Subcutaneous abdominal adipose tissue (tissue), 5 donors: ENCODE results near the gene ANP32B.
A peak's percentile ranks its signal among the peaks of the same experiment; 100 is the strongest.

Experiments
- H3K27ac ChIP-seq: one replicate; pipeline ENCODE4 v1.7.0; 2013; ENCODE audit warnings: low read depth, mild to moderate bottlenecking, inconsistent platforms, low read length, moderate library complexity
- H3K27me3 ChIP-seq, 5 donors: one replicate each; pipeline ENCODE4 v1.7.0; 2013; ENCODE audit warnings: low read length in 5 of 5, inconsistent platforms in 1 of 5; ENCODE audit not compliant: control insufficient read depth in 5 of 5, insufficient read depth in 4 of 5
- H3K36me3 ChIP-seq, 5 donors: one replicate each; pipeline ENCODE4 v1.7.0; 2013; ENCODE audit warnings: low read length in 5 of 5; ENCODE audit not compliant: control insufficient read depth in 5 of 5, insufficient read depth in 5 of 5
- H3K4me1 ChIP-seq, 5 donors: one replicate each; pipeline ENCODE4 v1.7.0; 2013; ENCODE audit warnings: low read length in 5 of 5, mild to moderate bottlenecking in 3 of 5, moderate library complexity in 1 of 5; ENCODE audit not compliant: control insufficient read depth in 5 of 5, insufficient read depth in 5 of 5
- H3K4me3 ChIP-seq, 5 donors: one replicate each; pipeline ENCODE4 v1.7.0; 2013; ENCODE audit warnings: low read length in 5 of 5, low read depth in 1 of 5
- H3K9ac ChIP-seq, 5 donors: one replicate each; pipeline ENCODE4 v1.7.0; 2013; ENCODE audit warnings: low read length in 5 of 5, mild to moderate bottlenecking in 4 of 5, moderate library complexity in 3 of 5
- H3K9me3 ChIP-seq, 5 donors: one replicate each; pipeline ENCODE4 v1.7.0; 2013; ENCODE audit warnings: low read length in 5 of 5; ENCODE audit not compliant: control insufficient read depth in 5 of 5
- donor health status: healthy.
- donor health status: healthy.
- donor health status: healthy.
- donor health status: healthy.
- donor health status: healthy.

Gene ANP32B

DNA sequence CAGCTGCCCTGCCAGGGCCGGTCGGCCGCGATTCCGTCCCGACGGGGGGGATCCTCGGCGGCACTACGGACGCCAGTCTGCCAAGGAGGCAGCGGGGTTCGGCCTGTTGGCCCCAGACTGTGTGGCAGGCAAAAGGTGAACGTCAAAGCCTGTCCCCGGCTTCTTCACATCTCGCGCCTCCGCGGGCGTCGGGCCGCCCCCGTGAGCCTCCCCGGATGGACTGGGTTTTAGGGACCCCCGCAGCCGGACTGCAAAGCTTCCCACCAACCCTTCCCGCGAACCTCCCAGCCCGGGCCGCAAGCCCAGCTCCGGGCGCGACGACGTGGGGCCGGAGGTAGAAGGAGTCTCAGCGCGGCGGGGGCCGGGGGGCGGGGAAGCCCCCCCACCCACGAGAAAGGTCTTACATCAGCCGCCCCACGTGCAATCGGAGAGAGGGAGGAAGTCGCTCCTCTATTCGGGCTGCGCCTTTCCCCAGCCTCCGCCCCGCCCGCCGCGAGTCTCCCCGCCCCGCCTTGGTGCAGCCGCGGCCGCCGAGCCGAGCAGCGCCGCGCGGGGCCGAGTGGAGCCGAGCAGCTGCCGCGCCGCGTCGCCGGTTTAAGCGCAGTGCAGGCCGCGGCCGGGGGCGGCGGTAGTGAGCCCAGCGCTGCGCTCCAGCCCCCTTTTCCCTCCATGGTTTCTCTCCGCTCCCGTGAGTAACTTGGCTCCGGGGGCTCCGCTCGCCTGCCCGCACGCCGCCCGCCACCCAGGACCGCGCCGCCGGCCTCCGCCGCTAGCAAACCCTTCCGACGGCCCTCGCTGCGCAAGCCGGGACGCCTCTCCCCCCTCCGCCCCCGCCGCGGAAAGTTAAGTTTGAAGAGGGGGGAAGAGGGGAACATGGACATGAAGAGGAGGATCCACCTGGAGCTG is at the start of gene ANP32B:
Gene ANP32B, plus strand, starts transcription at position 659 of the 906 bp plus-strand sequence. Its CDS starts 215 bp downstream, at position 874.
- no peaks in the 10 kb centered on the region for H3K27me3 ChIP-seq
- peak within 1 kb of the TSS in 4 of 5 donors; percentile 87 to 96 (median 90) for H3K9ac ChIP-seq
- no peaks in the 10 kb centered on the region for H3K9me3 ChIP-seq
- peak within 1 kb of the TSS; percentile 93 for H3K27ac ChIP-seq
- H3K36me3 ChIP-seq = no peaks in the 10 kb centered on the region
- peaks cover 12 to 46% (median 27%) of the 10 kb centered on the region in 5 donors for H3K4me1 ChIP-seq
- peak within 1 kb of the TSS; percentile 29 to 92 (median 80) for H3K4me3 ChIP-seq

DNA sequence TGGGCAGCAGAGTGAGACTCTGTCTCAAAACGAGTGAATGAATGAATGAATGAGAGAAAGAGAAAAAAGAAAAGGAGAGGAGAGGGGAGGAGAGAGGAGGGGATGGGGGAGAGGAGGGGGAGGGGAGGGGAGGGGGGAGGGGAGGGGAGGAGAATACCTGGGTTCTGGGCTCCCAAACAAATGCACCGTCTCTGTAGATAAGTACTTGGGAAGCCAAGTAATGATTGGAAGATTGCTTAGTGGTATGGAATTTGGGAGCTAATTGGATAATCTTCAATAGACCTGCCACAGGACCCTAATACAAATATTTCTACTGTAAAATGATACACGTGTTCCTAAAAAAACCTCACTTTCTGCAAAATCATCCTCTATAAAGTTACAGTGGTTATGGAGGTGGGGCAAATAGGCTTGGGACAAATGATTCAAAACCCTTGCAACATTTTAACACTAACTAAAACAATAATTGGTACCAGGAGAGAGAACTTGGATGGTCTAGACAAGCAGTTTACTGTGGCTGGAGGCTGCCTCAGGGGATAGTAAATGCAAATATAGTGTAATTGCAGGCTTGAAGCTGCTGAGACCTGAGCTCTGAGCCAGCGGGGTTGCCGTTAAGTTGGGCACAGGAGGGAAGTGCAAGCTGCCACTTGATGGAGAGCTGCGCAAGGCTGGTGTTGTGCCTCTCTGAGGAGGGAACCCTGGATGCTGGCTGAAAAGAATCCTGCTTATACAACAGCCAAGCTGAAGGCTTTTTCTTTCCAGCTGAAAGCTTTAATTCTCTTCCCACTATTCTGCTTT is 48.6 kb upstream of the ANP32B start:
- Histone ChIP-seq H3K4me1 (no peaks in the 10 kb centered on the region), H3K4me3 (no peak overlapping the region), H3K27me3 (peaks cover 0 to 14% (median 6%) of the 10 kb centered on the region in 5 donors), H3K27ac (no peak overlapping the region), H3K9me3 (no peaks in the 10 kb centered on the region), H3K9ac (no peak overlapping the region), H3K36me3 (no peaks in the 10 kb centered on the region)

GRCh38 chr9:97935276-97935675 is 47.9 kb upstream of the ANP32B start:
- Histone ChIP-seq H3K9ac (no peak overlapping the region), H3K9me3 (no peaks in the 10 kb centered on the region), H3K4me1 (no peaks in the 10 kb centered on the region), H3K36me3 (no peaks in the 10 kb centered on the region), H3K27me3 (peaks cover 0 to 14% (median 6%) of the 10 kb centered on the region in 5 donors), H3K4me3 (no peak overlapping the region), H3K27ac (no peak overlapping the region)

DNA sequence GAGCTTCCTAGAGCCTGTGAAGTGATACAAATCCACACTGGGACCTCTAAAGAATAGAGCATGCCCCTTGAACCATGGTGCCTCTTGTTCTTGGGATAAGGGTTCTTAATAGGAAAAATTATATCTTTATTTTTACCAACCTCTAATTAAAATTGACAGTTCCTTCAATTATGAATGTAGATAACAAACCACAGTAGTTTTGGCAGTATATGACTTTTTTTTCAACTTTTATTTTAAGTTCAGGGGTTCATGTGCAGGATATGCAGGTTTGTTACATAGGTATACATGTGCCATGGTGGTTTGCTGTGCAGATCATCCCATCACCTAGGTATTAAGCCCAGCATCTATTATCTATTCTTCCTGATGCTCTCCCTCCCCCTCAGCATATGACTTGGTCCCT is 46.1 kb upstream of the ANP32B start:
- no peaks in the 10 kb centered on the region for H3K9me3 ChIP-seq
- H3K4me3 ChIP-seq = no peak overlapping the region
- no peak overlapping the region for H3K27ac ChIP-seq
- no peaks in the 10 kb centered on the region for H3K4me1 ChIP-seq
- H3K36me3 ChIP-seq = no peaks in the 10 kb centered on the region
- no peak overlapping the region for H3K9ac ChIP-seq
- H3K27me3 ChIP-seq = peaks cover 0 to 14% (median 6%) of the 10 kb centered on the region in 5 donors

- Histone ChIP-seq H3K36me3 (no peaks in the 10 kb centered on the region), H3K9ac (no peak within 1 kb of the TSS), H3K27ac (no peak within 1 kb of the TSS)
These were observed 45.0 kb upstream of the ANP32B start, which contains the start of gene HEMGN for GRCh38 chr9:97938081-97938644. HEMGN (minus strand) TSS chr9:97938172; CDS start chr9:97938136, 36 bp downstream.

DNA sequence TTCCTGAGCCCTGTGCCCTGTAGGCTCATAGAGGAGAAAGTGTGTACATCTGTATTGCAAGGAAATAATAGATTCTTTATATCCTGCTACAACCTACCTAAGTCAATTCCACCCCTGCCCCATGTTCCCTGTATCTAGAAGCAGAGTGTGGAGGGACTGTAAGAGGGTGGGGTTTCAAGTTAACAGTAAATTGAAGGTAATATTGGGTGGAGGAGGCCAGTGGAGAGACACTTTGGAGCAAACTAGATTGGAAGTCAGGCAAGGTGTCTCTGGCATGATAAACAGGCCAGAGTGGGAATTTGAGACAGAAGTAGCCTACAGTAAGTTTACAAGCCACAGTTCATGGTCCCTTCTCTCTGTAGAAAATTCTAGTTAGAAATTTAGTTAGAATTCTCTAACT is 42.9 kb upstream of the ANP32B start:
- H3K9me3 ChIP-seq = no peaks in the 10 kb centered on the region
- H3K4me3 ChIP-seq = no peak overlapping the region
- H3K9ac ChIP-seq = no peak overlapping the region
- peaks cover 0 to 6% (median 3%) of the 10 kb centered on the region in 5 donors for H3K27me3 ChIP-seq
- H3K36me3 ChIP-seq = no peaks in the 10 kb centered on the region
- no peak overlapping the region for H3K27ac ChIP-seq
- H3K4me1 ChIP-seq = peaks cover 0 to 6% (median 4%) of the 10 kb centered on the region in 5 donors

More at GRCh38 chr9:97938081-97938644, 45.0 kb upstream of the ANP32B start, which contains the start of gene HEMGN:
- no peak within 1 kb of the TSS for H3K4me3 ChIP-seq
- H3K4me1 ChIP-seq = peaks cover 0 to 6% (median 4%) of the 10 kb centered on the region in 5 donors
- H3K9me3 ChIP-seq = no peaks in the 10 kb centered on the region
- peaks cover 0 to 14% (median 6%) of the 10 kb centered on the region in 5 donors for H3K27me3 ChIP-seq

- Histone ChIP-seq H3K9me3 (no peaks in the 10 kb centered on the region), H3K9ac (no peak overlapping the region), H3K36me3 (no peaks in the 10 kb centered on the region), H3K4me3 (no peak overlapping the region), H3K27me3 (peaks cover 0 to 4% (median 0%) of the 10 kb centered on the region in 5 donors), H3K4me1 (peaks cover 0 to 6% (median 4%) of the 10 kb centered on the region in 5 donors), H3K27ac (no peak overlapping the region)
These were observed 42.4 kb upstream of the ANP32B start for GRCh38 chr9:97940741-97941140.

DNA sequence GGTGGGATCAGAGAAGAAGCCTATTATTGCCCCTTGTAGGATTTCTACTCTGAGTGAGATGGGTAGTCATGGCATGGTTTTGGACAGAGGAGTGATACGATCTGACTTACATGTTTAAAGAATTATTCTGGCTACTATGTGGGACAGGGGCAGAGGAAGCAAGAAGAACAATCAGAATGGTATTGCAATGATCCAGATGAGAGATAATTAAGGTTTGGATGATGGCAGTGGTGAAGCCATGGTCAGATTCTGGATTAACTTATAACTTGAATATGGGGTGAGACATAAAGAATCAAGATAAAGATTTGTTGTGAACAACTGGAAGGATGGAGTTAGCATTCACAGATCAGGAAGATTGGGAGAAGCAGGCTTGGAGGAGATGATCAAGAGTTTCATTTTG is 41.8 kb upstream of the ANP32B start:
- H3K9ac ChIP-seq = no peak overlapping the region
- no peak overlapping the region for H3K4me3 ChIP-seq
- no peaks in the 10 kb centered on the region for H3K36me3 ChIP-seq
- H3K4me1 ChIP-seq = peaks cover 0 to 6% (median 4%) of the 10 kb centered on the region in 5 donors
- no peaks in the 10 kb centered on the region for H3K9me3 ChIP-seq
- H3K27me3 ChIP-seq = no peaks in the 10 kb centered on the region
- no peak overlapping the region for H3K27ac ChIP-seq

DNA sequence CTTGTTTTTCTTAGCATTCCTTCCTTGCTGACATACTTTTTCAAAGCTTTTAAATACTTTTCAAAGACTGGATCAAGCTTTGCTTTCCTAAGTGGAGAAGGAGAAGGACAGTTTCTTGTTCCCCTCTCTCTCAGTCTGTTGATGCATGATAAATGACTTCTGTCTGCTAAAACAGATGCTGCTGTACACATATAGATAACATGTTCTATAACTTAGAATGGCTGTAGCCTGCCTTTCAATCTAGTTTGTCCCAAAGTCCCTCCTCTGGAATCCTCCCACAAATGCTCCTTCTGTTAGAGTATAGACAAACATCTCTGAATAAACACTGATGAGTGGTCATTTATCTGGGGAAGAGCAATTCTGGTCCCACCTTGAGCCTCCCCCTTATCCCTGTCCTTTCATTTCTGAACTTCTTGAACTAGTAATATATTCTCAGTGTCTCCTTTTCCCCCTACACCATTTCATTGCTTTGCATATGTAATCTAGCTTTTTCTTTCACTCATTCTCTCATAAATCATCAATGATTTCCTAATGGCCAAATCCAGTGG is 39.8 kb upstream of the ANP32B start:
- no peaks in the 10 kb centered on the region for H3K27me3 ChIP-seq
- no peak overlapping the region for H3K4me3 ChIP-seq
- H3K9ac ChIP-seq = no peak overlapping the region
- H3K9me3 ChIP-seq = no peaks in the 10 kb centered on the region
- no peak overlapping the region for H3K27ac ChIP-seq
- peaks cover 0 to 6% (median 4%) of the 10 kb centered on the region in 5 donors for H3K4me1 ChIP-seq
- H3K36me3 ChIP-seq = no peaks in the 10 kb centered on the region
